HFFc6 (cell line): ENCODE results near the gene TSPAN32. TPM values are rescaled to one million over a fixed set of nuclear protein-coding genes. Genes with fewer than 3 reads are reported as not detected.

ENCODE experiments used
- DNase-seq: peaks from one replicate; pipeline ENCODE4 v3.0.0-alpha.2; 2018
- H3K27ac Mint-ChIP-seq: 2 replicates; pipeline ENCODE4 v1.8.0; 2020; ENCODE audit warnings: mild to moderate bottlenecking, mixed read lengths
- H3K27me3 Mint-ChIP-seq: 2 replicates; pipeline ENCODE4 v1.8.0; 2021; ENCODE audit warnings: mild to moderate bottlenecking, moderate library complexity, mixed read lengths; ENCODE audit not compliant: insufficient read depth
- H3K36me3 Mint-ChIP-seq: 2 replicates; pipeline ENCODE4 v1.8.0; 2021; ENCODE audit warnings: low read depth, mixed read lengths
- H3K4me1 Mint-ChIP-seq: 2 replicates; pipeline ENCODE4 v1.8.0; 2020; ENCODE audit warnings: low read depth, mixed read lengths
- H3K4me3 Mint-ChIP-seq: 2 replicates; pipeline ENCODE4 v1.8.0; 2020; ENCODE audit warnings: mild to moderate bottlenecking, moderate library complexity, mixed read lengths
- H3K9me3 Mint-ChIP-seq: 2 replicates; pipeline ENCODE4 v1.8.0; 2020; ENCODE audit warnings: mild to moderate bottlenecking, mixed read lengths
- total RNA-seq, 6 experiments: library from RNA; stranded (reverse); fragmentation: NEBNext Ultra II Directional; extraction: Animal tissue kit (Norgen Biotek cat#: 25700); gene quantifications; 2 replicates in 1 of 6; 3 replicates in 5 of 6; pipeline ENCODE4 v1.2.3, GENCODE V29; 2021
- TF ChIP-seq, protein P1 (sequence below): fragments of 200-600 bp; sonication (generic); IDR thresholded peaks from 2 replicates; pipeline ENCODE4 v1.5.0; 2021; ENCODE audit warnings: antibody characterized with exemption, mild to moderate bottlenecking

The TSPAN32 gene
- total RNA-seq, 6 experiments from 2014 or later: not detected

DNA sequence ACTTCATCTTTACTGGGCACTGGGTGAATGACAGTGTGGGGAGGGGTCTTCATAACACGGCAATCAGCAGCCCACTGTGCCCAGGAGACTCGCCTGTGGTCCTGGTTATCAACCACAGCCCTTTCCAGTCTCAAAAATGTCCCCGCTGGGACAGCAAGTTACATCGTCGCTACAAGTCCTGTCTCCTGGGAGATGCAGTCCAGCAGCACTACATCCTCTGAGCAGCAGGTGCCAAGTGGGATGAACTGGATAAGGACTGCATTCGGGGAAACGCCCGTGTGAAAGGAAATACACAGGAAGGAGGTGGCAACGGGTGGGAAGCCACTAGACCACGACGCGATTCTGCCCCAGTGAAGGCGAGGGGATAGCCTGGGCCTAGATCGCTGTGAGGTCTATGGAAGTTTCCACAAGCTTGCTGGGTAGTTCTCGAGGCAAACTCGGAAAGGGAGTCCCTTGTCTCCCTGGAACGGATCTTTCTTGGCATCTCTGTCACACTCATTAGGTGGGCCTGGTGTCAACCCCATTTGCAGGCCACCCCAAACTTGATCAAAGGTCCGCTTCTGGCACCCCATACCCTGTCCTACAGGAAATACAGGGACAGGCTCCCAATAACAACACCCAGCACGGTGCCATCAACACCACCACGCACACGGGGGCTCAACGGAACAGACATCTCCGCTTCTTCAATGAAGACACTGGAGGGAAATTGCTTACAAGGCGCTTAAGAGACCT is 35.8 kb upstream of the TSPAN32 start:
- no peak for DNase-seq
- Mint-ChIP-seq H3K27me3 (peaks cover 8% of the 10 kb centered on the region), H3K27ac (no peak overlapping the region), H3K4me3 (no peak overlapping the region), H3K36me3 (no peaks in the 10 kb centered on the region), H3K4me1 (no peaks in the 10 kb centered on the region), H3K9me3 (no peaks in the 10 kb centered on the region)
- TF ChIP-seq, protein P1, sequence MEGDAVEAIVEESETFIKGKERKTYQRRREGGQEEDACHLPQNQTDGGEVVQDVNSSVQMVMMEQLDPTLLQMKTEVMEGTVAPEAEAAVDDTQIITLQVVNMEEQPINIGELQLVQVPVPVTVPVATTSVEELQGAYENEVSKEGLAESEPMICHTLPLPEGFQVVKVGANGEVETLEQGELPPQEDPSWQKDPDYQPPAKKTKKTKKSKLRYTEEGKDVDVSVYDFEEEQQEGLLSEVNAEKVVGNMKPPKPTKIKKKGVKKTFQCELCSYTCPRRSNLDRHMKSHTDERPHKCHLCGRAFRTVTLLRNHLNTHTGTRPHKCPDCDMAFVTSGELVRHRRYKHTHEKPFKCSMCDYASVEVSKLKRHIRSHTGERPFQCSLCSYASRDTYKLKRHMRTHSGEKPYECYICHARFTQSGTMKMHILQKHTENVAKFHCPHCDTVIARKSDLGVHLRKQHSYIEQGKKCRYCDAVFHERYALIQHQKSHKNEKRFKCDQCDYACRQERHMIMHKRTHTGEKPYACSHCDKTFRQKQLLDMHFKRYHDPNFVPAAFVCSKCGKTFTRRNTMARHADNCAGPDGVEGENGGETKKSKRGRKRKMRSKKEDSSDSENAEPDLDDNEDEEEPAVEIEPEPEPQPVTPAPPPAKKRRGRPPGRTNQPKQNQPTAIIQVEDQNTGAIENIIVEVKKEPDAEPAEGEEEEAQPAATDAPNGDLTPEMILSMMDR: no peak

DNA sequence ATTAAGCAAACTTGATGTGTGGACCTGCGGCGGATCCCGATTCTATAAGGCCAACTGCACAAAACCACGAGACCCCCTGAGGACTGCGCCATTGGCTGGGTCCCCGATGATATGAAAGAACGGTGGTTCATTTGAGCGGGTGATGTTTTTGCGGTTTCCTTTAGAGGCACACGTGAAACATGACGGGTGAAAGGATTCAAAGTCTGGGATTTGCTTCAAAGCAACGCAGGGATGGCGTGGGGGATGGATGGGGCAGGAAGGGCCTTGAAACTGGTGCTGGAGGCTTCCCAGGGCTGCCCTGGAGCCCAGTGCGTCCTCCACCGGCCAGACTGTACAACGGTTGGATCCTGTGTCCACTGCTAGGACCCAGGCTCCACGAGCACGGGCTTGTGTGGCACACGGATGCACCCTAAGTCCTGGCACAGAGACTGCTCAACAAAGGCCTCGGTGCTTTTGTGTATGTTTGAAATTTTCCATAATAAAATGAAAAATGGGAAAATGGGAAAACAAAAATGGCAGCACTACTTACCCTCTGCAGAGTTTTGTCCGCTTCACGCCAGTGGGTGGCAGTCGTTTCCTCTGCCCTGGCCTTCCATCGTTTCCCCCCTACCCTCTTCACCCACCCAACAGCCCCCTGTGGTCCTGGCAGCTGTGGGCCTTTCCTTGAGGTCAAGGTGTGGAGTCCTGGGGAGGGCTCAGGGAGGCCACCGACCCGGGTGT is 35.1 kb upstream of the TSPAN32 start:
- TF ChIP-seq, protein P1: no peak
- Mint-ChIP-seq H3K36me3 (no peaks in the 10 kb centered on the region), H3K9me3 (no peaks in the 10 kb centered on the region), H3K4me3 (no peak overlapping the region), H3K27ac (no peak overlapping the region), H3K4me1 (no peaks in the 10 kb centered on the region), H3K27me3 (peaks cover 12% of the 10 kb centered on the region)
- DNase-seq: no peak

DNA sequence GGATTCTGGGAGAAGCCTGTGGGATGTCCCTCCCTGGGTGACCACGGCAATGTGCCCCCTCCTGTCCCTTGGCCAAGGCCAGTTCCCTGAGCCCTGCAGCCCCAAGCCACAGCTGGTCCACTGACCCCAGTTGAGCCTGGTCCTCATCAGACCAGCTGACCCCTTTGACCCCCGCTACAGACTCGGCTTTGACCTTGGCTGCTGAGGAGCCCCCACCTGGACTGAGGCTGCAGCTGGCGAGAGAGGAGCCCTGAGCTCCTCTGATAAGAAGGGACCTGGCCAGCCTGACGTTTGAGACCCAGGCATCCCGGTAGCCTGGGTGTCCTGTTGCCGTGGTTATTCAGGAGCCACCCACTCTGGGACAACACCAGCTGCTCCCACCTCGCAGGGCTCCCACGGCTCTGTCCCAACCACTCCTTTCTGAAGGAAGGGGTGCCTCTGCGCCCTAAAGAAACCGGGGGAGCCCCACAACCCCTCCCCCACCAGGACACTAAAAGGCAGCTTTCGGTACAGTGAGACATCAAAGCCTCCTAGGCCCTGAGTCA is 34.4 kb upstream of the TSPAN32 start:
- TF ChIP-seq, protein P1: no peak

DNA sequence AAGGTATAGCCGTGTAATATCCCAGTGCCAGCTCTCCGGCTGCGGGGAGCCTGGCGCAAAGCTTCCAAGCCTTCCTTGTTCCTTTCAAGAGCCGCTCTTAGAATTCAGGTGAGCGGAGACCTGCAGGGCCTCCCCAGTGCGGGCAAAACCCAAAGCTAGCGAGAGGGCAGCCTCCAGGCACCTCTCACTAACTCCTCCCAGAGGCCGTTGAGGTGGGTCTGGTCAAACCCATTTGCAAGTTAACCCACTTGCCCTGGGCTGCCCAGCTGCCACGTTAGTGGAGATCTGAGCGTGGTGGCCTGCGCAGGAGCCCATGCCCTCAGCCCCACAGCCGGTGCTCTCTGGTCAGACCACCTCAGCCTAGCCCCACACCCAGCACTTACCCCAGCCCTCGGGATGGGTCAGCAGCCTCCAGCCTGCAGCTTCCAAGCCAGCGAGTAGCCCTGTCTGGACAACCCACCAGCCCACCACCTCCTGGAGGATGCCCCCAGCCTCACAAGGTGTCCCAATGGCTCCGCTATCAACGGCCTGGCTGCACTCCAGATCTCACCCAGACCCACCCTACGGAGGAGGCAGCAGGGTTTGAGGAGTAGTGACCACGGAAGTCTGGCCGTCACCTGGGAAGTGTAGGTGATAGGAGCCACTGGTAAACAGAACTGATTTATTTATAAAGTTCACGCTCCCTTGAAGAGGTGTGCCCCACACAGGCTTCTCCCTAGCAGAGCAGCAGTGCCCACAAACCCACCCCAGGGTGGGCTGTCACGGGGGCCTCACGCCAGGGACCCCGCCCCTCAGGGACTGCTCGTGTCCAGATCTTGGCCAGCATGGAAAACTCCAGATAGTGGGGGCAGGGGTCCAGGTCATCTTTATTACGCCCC is 33.7 kb upstream of the TSPAN32 start:
- Mint-ChIP-seq H3K9me3 (no peaks in the 10 kb centered on the region), H3K27me3 (peaks cover 19% of the 10 kb centered on the region), H3K27ac (no peak overlapping the region), H3K36me3 (no peaks in the 10 kb centered on the region), H3K4me3 (no peak overlapping the region), H3K4me1 (no peaks in the 10 kb centered on the region)
- TF ChIP-seq, protein P1: no peak
- no peak for DNase-seq

More for the DNA sequence above, 34.4 kb upstream of the TSPAN32 start:
- Mint-ChIP-seq H3K36me3 (no peaks in the 10 kb centered on the region), H3K27ac (no peak overlapping the region), H3K4me1 (no peaks in the 10 kb centered on the region), H3K27me3 (peaks cover 13% of the 10 kb centered on the region), H3K9me3 (no peaks in the 10 kb centered on the region), H3K4me3 (no peak overlapping the region)
- DNase-seq: no peak
